Mucosa of gallbladder (tissue), 1 donor: Measurements from ENCODE around the gene OR14I1. TPM values are rescaled to one million over a fixed set of nuclear protein-coding genes. Genes with fewer than 3 reads are reported as not detected.
A peak's percentile ranks its signal among the peaks of the same experiment; 100 is the strongest.

Experiments
- DNase-seq: peaks from one replicate; pipeline ENCODE4 v3.0.0-alpha.2; 2020; ENCODE audit warnings: low spot score
- total RNA-seq: library from RNA; stranded (reverse); gene quantifications from one replicate; pipeline ENCODE4 v1.2.1, GENCODE V29; 2021
- donor health status: DM: no; HTN: no; CAD: no.

Gene OR14I1
- total RNA-seq: not detected

DNA sequence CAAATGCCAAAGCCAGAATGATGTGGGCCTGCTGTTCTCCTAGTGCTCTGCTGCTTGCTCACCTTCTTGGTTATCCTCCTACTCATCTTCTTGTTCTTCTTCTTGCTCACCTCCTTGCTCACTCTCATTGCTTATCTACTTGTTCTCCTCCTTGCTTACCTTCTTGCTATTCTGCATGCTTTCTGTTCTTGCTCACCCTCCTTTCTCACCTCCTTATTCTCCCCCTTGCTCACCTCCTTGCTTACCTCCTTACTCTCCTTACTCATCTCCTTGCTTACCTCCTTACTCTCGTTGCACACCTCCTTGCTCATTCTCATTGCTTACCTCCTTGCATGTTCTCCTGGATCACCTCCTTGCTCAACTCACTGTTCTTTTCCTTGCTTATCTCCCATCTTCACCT lies at the start of gene OR14I1:
TSS of gene OR14I1 (minus strand) at position 53 of the 400 bp plus-strand sequence.
- no peak for DNase-seq

DNA sequence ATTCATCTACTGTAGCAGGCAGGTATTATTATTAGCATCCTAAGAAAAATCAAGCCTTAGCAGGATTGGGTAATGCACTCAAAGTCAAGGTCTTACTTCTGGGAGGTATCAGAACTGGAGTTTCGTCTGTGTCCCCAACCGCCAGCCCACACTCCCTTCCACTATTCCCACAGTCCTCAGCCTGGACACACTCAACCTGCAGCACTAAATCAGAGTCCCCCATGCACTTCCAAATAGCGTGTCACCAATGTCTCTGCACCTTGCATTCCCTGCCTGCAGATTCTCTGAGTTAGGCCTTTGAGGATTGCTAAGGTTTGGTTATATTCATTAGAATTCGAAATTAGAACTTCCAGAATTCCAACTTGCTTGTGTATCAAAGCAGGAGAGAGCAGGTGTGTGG lies 49.1 kb upstream of the OR14I1 start:
- no peak for DNase-seq

DNA sequence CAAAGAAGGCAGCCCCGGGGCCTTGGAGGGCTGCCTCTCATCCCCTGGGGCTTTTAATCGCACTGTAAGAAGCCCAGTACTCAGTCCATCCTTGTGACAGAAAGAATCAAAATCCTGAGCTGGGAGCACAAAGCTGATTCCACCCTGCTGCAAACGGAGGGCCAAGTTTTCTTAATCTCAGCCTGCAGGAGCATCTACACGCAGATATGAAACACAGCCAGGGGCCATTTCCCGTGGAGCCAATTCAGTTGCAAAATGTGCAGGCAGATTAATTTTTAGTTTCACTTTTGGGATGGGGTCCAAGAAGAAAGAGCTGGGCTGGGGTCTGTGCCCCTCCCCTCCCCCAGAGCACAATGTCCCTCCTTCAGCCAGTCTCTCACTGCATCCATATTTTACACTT lies 48.6 kb upstream of the OR14I1 start:
- DNase-seq: no peak

DNA sequence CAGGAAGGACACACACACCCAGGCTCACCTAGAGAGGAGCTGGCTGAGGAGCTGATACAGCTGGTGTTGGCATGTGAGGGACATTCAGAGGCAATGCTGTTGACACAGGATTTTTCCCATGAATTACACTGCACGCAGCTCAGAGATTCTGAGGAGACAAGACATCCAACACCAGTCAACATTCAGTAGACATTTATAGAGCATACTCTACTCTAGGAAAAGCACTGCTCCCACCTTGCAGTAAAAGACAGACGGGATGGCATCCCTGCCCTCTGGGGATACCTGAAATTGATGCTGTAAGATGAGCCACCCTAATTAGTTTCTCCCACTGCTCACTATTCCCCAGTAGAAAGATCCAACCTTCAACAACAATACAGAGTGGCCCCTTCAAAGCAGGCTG lies 47.9 kb upstream of the OR14I1 start:
- no peak for DNase-seq

DNA sequence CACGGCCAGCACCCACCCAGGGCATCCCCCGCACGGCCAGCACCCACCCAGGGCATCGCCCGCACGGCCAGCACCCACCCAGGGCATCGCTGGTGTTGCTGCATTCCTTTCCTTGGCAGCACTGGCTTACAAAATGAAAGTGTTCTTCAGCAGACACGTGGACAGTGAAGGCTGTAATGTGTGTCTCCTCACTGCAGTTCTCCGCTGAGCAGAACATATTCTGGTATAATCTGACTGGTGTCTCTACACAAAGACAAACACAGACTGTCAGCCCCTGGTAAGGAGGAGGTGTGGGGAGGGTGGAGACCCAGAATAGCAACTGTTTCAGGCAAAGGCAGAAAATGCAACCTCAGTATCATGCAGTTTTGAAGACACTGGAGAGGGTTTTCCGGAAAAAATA lies 45.6 kb upstream of the OR14I1 start:
- DNase-seq: no peak

DNA sequence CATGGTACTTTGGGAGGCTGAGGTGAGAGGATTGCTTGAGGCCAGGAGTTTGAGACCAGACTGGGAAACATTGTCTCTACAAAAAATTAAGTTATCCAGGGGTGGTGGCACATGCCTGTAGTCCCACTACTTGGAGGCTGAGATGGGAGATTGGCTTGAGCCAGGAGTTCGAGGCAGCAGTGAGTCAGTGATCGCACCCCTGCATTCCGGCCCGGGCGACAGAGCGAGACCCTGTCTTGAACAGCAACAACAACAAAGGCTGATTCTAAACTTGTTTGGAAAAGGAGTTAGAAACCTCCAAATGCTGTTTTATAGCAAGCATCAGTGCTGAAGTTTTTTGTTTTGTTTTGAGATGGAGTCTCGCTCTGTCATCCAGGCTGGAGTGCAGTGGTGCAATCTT lies 38.3 kb upstream of the OR14I1 start:
- DNase-seq: no peak

DNA sequence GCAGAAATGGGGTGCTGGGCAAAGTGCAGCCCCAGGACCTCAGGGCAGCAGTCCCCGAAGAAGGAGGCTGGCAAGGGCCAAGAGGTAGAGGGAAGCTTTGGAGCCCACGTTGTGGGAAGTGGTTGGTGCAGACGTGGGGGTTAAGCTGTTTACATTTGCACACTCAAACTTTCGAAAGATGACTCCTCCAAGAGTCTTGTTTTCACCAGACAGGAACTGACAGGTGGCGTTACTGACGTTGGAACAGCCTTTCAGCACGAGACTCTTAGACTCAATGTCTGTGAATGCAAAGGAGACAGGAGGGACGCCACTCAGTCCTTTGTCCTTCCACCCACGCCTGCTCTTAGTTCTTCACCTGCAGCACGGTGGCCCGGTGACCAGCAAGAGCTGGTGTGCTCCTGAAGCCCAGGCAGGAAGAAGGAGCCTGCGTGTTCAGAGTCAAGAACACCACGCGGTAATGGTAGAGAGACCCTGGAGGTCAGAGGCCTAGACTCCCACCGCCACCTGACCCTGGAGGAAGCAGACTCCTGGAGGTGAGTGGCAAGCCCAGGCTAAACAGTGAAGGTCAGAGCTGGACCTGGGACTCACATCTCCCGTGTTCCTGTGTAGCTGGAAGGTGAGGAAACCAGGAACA lies 37.1 kb upstream of the OR14I1 start:
- DNase-seq: no peak

DNA sequence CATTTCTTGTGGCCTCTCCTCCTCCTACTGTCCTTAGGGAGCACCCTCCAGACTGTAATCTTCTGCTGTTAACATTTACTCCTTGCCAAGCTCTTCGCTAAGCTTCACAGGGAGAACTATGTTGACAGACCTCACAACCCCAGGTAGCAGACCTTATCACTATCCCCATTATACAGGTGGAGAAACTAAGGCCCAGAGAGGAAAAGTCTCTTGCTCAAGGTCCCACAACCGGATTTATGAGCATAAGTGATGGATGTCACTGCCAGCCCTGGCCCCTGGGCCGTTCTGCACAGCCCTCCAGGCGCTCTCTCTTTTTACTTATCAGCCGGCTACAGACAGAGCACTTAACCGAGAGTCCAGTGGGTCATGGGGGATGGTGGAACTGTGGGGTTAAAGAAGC lies 34.9 kb upstream of the OR14I1 start:
- no peak for DNase-seq

DNA sequence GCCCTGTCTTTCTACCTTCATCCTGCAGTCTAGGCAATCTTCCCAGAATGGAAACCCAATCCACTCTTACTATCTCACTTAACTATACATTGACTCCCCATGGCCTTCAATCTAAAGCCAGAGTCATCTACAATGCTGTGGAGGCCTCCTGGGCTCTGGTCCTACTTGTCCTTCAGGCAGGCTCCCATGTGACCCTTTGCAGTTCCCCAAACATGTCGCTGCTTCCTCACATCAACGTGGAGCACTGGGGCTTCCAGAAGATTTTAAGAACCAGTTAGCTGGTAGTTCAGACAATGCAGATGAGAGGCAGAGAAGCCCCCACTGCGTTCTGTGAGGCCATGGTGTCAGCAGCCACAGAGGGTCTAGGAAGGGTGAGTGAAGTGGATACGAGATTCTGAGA lies 34.4 kb upstream of the OR14I1 start:
- DNase-seq: no peak

DNA sequence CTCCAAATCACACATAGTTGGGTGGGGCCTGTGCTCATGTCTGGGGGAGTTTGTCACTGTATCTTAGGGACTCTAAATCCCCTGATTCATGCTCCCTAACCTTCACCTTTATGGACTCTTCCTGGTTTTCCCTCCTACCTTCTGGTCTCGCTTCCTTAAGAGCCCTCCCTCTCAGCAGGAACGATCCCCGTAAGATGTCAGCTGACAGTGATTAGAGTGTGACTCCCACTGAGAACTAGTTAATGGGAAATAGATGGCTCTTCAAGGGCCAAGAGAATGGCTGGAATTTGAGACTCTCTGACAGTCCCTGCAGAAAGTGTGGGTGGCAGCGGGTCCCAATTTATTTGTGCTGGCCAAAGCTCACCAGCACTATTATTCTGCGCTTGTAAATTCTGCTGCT lies 31.0 kb upstream of the OR14I1 start:
- DNase-seq: no peak

DNA sequence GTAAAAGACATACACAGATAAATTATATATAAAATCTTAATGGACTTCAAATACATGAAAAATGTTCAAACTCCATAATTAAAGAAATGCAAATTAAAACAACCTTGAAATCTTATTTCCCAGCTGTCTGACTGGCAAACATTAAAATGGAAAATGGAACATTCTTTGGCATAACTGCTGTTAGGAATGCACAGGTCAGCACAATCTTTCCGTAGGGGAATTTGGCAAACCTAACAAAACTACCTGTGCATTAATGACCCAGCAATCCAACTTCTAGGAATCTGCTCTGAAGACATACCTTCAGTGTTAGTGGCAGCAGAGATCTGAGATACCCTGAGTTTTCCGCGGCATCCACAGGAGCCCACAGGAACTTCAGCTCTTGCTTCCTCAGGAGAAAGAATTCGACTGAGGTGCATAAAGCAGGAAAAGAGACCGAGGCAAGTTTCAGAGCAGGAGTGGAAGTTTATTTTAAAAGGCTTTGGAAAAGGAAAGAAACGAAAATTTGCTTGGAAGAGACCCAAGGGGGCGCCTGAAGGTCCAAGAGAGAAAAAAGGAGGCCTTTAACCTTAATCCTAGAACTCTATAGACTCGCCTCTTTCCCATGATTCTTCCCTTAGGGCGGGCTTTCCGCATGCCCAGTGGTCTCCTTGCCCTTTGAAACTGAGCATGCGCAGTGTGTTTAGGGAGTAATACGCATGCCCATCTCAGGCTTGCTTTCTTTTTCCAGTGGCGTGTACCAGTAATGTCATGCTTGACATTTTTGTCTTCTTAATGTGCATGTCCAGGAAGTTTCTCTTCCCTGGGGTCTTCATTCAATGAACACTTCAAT lies 28.2 kb upstream of the OR14I1 start:
- DNase-seq: no peak

DNA sequence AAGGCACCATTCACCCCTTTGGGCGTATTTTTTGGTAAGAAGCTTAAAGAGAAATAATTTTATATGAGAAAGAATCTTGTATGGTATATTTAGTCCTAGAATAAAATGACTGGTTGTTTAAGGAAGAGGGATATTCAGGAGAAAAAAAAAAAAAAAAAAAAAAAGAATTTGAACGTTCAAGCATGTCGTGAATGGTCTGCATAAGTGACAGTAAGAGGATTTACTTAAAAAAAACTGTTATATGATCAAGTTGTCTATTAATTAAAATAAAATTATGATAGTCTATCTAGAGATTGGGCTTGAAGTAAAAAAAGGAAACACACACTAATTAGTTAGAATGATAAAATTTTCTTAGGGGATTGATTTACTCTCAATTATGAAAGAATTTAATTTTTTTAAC lies 11.7 kb upstream of the OR14I1 start:
- no peak for DNase-seq

DNA sequence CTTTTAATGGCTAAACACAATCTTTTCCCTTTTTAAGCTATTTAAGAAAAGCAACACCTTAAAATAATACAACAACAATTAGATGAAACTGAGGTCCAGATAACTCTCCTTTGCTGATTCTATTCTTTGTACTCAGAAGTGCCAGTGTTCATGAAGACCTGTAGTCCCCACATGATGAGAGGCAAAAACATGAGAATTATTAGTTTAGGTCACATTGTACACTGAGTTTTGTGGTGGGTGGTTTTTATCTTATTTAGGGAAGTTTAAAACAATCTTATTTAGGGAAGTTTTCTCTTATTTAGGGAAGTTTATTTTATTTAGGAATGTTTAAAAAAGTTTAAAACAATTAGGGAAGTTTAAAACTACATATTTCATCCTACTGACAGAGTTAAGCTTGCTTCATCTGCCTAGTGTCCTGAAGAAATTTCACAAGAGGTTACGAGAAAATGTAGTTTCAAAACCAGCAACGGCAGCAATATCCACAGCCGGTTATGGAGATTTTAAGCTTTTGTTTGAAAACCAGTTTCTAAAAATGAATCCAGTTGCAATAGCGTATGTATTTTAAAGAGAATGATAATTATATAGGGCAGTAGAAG lies 7.8 kb upstream of the OR14I1 start:
- DNase-seq: no peak

DNA sequence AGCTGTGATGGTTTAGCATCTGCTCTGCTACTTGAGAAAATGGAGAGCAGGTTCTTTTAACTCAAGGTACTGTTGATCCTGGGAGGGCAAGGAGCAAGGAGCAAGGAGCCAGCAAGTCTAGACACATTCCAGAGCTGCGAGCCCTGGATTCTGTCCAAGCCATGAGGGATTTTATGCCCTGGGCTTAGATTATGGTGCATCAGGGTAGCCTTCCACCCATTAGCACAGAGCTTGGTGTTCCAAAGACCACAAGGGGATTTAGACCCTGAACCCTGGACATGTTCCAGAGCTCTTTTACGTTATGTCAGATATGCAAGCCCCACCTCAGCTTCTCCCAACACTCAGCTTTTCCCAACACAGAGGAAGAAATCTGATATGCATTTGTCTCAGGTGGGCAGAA lies 2.0 kb upstream of the OR14I1 start:
- DNase-seq: no peak

DNA sequence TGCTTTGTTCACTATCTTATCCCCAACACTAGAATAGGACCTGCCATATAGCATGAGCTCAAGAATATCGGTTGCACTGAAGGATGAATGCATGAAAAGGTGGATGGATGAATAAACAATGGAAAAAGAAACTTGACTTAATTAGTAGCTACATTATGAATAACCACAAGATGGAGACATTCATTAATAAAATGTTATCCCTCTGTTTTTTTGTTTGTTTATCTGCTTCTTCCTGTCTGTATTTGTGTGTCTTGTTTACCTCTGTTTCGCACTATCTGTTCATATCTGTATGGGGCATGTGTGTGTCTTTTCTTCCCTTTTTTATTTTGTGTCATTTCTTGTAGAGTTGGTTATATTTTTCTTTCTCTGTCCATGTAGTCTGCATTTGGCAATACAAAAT lies 1.1 kb upstream of the OR14I1 start:
- no peak for DNase-seq

DNA sequence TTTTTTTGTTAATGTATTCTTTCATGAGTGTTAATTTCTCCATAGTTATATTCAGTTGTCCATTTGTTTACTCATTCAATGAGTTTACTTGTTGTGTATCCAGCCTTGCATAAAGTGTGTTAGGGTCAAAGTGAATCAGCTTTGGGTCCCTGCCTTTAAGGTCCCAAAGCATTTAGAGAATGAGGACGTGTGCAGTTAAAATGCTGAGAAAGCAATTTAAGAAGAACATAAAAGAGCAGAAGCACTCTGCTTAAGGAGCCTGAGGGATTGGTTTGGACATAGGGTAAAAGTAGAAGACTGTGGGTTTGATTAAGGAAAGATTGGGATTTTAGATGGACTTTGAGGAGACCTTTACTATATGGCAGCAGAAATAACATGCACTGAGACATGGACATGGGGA lies 3.5 kb downstream of the OR14I1 start:
- DNase-seq: no peak

DNA sequence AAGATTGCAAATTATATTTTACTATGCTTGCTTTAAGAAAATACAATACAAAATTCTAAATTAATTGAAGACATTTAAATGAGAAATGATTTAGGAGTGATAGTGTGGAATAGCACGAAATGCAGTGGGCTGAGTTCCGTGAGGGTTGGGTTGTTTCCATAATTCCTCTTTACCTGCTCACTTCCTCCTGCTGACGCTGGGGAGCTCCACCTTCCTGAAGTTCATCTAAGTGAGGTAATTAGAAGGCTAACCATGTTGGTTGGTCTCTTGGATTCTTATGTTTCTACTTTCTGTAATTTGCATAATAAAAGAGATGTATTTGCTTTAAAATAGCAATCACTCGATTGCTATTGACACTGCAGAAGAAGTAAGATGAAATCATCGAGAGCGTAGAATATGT lies 4.7 kb downstream of the OR14I1 start:
- no peak for DNase-seq

DNA sequence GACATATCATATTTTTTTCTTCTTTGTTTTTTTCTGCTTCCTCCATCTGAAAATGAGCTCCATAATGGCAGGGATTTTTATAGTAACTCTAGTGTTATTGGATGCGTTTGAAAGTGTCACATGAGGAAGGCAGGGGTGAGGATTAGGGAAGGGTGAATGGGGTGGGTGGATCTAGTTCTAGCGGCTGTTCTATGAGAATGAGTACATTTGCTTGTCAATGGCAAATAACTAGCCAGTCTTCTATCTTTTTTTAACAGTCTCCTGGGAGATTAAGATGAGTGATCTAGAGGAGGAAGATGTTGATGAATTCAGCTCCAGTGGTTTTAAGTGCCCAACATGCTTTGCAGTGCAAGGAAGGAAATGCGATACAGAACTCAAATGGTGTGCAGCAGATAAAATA lies 5.8 kb downstream of the OR14I1 start:
- DNase-seq: no peak

DNA sequence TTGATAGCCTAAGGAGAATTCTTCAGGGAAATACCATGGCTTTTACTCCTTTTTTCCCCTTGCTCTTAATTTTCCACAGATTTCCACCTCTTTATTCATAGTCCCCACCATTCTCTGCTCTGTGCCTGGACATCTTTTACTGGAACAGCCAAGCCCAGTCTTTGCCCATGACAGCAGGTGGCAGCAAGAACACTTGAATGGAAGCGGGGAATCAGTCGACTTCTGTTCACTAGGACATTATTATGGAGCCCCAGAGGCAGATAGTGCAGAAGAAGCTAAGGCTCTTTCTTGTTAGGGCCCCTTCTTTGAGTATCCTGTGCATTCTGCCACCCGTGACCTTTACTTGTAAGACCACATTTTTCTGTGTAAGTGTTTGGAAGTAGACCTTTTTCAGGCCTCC lies 6.3 kb downstream of the OR14I1 start:
- peak; percentile 30 for DNase-seq

DNA sequence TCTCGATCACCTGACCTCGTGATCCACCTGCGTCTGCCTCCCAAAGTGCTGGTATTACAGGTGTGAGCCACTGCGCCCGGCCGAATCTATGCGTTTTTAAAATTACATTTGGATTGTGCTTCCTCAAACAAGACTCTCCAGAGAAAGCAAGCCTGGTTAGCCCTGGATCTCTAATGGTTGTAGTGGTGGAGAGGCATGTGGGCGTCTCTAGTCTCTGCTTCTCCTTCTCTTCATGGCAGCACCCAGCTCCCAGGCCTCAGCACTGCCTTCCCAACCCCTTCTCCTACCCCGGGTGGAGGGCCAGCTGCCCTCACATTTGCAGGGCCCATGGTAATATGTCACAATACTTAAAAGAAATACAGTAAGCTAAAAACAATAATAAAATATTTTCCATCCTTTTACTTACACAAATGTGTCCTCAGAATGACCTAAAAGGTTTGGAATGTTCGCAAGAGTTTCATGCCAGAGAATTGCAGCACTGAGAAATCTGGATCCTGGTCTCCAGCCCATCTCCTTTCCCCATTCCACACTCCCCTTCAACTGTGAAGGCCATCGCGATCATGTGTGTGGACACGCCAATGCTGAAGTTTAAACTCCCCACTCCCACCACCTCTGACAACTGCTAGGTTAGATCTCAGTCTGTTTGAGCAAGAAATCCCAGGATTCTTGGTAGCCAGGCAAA lies 7.0 kb downstream of the OR14I1 start:
- no peak for DNase-seq

DNA sequence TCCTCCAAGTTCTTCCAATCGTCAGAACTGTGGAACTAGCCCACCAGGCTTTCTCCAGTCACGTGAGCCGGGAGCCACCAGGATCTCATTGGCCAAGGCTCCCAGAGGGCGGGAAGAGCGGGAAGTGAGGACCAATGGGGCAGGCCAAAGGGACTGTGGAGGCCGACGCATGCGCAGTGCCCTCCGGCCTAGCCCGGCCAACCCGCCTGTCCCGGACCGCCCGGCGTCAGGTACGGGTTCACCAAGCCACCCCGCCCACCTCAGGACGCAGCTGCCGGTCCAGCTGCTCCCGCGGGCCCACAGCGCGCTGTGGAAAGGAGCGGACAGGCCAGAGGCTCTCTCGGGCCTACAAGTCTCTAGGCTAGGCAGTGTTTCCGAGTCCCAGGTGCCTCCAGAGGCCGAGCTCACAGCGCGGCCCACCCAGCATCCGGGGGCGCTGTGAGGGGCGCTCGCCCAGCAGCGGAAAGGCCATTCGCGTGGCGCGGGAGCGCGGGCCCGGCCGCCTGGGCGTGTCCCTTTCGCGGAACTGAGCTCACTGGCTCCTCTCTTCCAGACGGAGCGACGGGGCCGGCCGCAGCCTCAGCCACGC lies 10.9 kb downstream of the OR14I1 start:
- DNase-seq: no peak
